Right lobe of liver (tissue), 4 donors: Measurements from ENCODE around the gene DOCK2.

Experiments used
- CTCF ChIP-seq, 4 donors: fragments of 200-600 bp in 3 of 4; fragments of 450-650 bp in 1 of 4; IDR thresholded peaks; one replicate each; pipeline versions ENCODE4 v1.5.1 to v1.8.0; 2016 to 2022; ENCODE audit warnings: antibody characterized with exemption in 4 of 4, mild to moderate bottlenecking in 2 of 4
- POLR2A ChIP-seq: fragments of 450-650 bp; IDR thresholded peaks from one replicate; pipeline ENCODE4 v1.6.1; 2017; ENCODE audit warnings: antibody characterized with exemption, mild to moderate bottlenecking
- donor health status: DM: no; HTN: no; CAD: no.
- donor health status: DM: no; HTN: no; CAD: no.
- donor health status: DM: no; HTN: yes; CAD: no.

DNA sequence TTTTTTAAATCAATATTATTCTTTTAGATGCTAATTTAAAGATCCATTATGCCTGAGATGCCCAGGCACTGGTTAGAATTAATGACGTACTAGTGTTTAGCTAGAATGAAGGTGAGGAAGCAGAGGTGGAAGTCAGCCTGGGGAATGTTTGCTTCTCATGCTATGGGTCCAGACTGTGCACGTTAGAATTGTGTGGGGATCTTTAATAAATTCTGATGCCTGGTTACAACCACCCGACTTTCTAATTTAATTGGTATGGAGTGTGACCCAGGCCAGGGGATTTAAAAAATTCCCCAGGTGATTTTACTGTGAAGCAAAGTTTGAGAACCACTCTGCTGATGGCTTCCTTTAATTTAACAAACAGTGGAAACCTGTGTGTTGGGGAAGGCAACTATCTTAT is 111.1 kb downstream of the DOCK2 start:
- TF ChIP-seq CTCF (IDR thresholded peaks at IDR 0.05), result no peak
- no peak for TF ChIP-seq POLR2A
